Chondrocyte (in vitro differentiated cells): ENCODE data around the gene ZNF669. TPM values are rescaled to one million over a fixed set of nuclear protein-coding genes. Genes with fewer than 3 reads are reported as not detected.

Experiments
- DNase-seq: peaks from one replicate; pipeline ENCODE4 v3.0.0; 2021; ENCODE audit warnings: mixed read lengths, low spot score
- H3K27ac Mint-ChIP-seq: one replicate; pipeline ENCODE4 v1.8.0; 2021; ENCODE audit warnings: mild to moderate bottlenecking, moderate library complexity, mixed read lengths; ENCODE audit not compliant: unreplicated experiment
- H3K27me3 Mint-ChIP-seq: 2 replicates; pipeline ENCODE4 v1.8.0; 2021; ENCODE audit warnings: low read depth, mixed read lengths
- H3K36me3 Mint-ChIP-seq: 2 replicates; pipeline ENCODE4 v1.8.0; 2021; ENCODE audit warnings: low read depth, mixed read lengths
- H3K4me1 Mint-ChIP-seq: 2 replicates; pipeline ENCODE4 v1.8.0; 2021; ENCODE audit warnings: low read depth, mild to moderate bottlenecking, mixed read lengths
- H3K4me3 Mint-ChIP-seq: one replicate; pipeline ENCODE4 v1.8.0; 2021; ENCODE audit warnings: mild to moderate bottlenecking, moderate library complexity, mixed read lengths; ENCODE audit not compliant: unreplicated experiment
- H3K9me3 Mint-ChIP-seq: 2 replicates; pipeline ENCODE4 v1.8.0; 2021; ENCODE audit warnings: low read depth, mixed read lengths
- total RNA-seq: library from RNA; stranded (reverse); gene quantifications from 3 replicates; pipeline ENCODE4 v1.2.1, GENCODE V29; 2021
- TF ChIP-seq, protein P1 (sequence below): fragments of 200-600 bp; sonication (generic); IDR thresholded peaks from 2 replicates; pipeline ENCODE4 v1.5.0; 2021; ENCODE audit warnings: antibody characterized with exemption, mild to moderate bottlenecking, moderate library complexity

The ZNF669 gene
- total RNA-seq, 1 donor from 2014 or later, result 8.3 TPM

DNA sequence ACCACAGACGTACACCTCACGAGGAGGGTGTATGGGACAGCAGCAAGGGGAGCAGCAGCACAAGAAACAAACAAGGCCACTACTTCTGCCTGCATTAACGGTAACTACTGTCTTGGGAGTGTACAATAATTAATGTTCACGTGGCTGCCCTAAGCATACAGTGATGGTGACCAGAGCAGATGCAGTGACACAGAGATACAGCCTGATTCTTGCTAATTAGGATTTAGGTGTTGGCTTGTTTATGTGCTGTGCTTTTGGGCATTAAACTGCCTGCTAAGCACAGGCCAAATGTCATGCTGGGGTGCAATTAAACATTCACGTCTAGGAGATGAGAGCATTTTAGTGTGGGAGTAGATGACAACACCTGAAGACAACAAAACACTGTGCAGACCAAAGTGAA lies 7.2 kb downstream of the ZNF669 start:
- Mint-ChIP-seq H3K4me3 (no peak overlapping the region), H3K27ac (no peak overlapping the region), H3K4me1 (no peaks in the 10 kb centered on the region), H3K9me3 (peaks cover 44% of the 10 kb centered on the region), H3K27me3 (no peaks in the 10 kb centered on the region), H3K36me3 (peaks cover 46% of the 10 kb centered on the region)
- no peak for DNase-seq
- TF ChIP-seq, protein P1, sequence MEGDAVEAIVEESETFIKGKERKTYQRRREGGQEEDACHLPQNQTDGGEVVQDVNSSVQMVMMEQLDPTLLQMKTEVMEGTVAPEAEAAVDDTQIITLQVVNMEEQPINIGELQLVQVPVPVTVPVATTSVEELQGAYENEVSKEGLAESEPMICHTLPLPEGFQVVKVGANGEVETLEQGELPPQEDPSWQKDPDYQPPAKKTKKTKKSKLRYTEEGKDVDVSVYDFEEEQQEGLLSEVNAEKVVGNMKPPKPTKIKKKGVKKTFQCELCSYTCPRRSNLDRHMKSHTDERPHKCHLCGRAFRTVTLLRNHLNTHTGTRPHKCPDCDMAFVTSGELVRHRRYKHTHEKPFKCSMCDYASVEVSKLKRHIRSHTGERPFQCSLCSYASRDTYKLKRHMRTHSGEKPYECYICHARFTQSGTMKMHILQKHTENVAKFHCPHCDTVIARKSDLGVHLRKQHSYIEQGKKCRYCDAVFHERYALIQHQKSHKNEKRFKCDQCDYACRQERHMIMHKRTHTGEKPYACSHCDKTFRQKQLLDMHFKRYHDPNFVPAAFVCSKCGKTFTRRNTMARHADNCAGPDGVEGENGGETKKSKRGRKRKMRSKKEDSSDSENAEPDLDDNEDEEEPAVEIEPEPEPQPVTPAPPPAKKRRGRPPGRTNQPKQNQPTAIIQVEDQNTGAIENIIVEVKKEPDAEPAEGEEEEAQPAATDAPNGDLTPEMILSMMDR, result no peak

DNA sequence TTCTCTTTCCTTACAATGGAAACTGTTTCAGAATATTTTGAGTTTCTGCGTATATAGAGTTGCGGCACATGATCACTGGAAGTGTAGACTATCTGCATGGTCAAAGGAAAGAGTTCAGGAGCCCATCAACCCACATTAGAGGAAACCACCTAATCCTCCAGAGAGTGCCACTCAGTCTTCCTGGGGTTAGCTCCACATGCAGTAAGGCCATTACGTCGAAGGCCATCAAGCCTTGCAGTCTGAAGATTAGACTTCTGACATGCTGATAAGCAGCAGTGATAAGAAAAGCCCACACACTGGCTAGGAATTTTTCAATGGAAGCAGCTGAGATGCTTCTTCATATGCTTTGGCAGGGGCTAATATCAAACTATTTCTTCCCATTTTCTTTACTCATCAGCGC lies 7.6 kb downstream of the ZNF669 start:
- no peak overlapping the region for H3K4me3 Mint-ChIP-seq

DNA sequence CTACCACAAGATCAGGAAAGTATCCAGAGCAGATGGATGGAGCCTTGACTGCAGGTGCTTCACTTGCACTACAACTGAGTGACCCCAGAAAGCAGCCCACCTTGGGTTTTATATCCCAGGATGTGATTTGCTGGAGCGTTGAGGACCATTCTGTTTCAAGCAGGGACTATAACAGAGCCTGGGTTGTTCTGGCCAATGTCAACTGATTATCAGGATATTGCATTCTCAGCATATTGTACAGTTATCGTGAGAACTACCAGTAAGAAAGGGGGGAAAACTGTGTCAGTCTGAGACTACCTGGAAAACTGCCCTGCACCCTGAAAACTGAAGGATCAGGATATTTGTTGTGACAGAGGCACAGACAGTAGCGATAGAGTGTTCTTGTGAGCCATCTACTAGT lies 8.0 kb downstream of the ZNF669 start:
- Mint-ChIP-seq H3K4me1 (no peaks in the 10 kb centered on the region), H3K27me3 (no peaks in the 10 kb centered on the region), H3K27ac (no peak overlapping the region), H3K9me3 (peaks cover 38% of the 10 kb centered on the region), H3K36me3 (peaks cover 38% of the 10 kb centered on the region), H3K4me3 (no peak overlapping the region)
- no peak for DNase-seq
- TF ChIP-seq, protein P1, result no peak

More for the DNA sequence above, 7.6 kb downstream of the ZNF669 start:
- Mint-ChIP-seq H3K36me3 (peaks cover 42% of the 10 kb centered on the region), H3K27ac (no peak overlapping the region), H3K4me1 (no peaks in the 10 kb centered on the region), H3K27me3 (no peaks in the 10 kb centered on the region), H3K9me3 (peaks cover 40% of the 10 kb centered on the region)
- TF ChIP-seq, protein P1, result no peak
- no peak for DNase-seq

DNA sequence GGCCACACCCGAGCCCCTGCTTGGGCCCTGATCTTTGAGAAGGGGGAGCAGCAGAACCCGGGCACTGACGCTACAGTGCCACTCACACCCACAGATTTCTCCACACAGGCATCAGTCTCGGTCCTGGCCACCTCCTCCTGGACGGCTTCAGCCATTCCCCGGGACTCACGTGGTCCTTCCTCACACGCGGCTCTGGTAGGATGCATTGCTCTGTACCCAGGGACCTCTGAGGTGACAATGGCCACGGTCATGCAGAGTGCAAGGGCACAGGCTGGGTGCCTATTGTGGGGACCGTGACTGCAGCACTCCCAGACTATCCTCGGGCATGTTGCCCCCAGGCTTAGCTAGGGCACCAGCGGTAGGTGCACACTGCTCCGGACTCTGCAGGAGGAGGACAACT lies 13.7 kb downstream of the ZNF669 start:
- no peak for DNase-seq
- Mint-ChIP-seq H3K27me3 (no peaks in the 10 kb centered on the region), H3K4me1 (no peaks in the 10 kb centered on the region), H3K36me3 (peaks cover 1% of the 10 kb centered on the region), H3K4me3 (no peak overlapping the region), H3K27ac (no peak overlapping the region), H3K9me3 (peaks cover 2% of the 10 kb centered on the region)
- TF ChIP-seq, protein P1, result no peak

DNA sequence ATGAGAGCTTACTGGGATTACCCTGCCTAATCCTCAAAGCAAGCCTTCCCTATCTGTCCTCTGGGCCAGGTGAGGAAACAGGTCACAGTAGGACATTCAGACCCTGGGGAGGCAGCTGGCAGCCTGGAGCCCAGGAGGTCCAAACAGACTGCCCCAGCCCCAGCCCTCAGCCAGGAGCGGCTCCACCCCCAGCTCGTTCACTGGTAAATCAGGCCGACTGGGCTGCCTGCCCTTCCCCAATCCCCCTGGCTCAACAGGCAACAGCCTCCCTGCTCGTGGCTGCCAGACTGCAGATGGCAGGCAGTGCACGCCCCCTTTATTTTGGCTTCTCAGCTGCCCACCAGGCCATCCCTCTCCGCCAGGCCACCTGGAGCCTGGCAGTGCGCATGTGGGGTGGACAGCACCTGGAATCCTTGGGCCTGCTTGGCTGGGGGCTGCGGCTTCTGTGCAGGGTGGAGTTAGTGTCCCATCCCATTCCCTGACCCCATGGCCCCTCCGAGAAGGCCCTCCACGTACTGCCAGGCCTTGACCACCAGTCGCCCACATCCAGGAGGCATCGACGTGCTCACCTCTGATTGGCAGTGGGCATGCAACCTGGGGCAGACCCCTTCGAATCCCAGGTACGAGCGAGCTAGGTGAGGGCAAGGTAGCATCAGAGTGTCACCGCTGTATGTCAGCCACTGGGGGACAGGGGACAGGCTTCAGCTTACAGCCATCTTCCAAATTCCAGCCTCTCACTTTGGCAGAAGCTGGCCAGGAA lies 14.4 kb downstream of the ZNF669 start:
- Mint-ChIP-seq H3K4me3 (no peak overlapping the region), H3K27me3 (no peaks in the 10 kb centered on the region), H3K27ac (no peak overlapping the region), H3K4me1 (no peaks in the 10 kb centered on the region), H3K9me3 (peaks cover 5% of the 10 kb centered on the region), H3K36me3 (peaks cover 1% of the 10 kb centered on the region)
- TF ChIP-seq, protein P1, result no peak
- DNase-seq, result no peak
